K562 (cell line): Measurements from ENCODE around the gene UVRAG. TPM values are rescaled to one million over a fixed set of nuclear protein-coding genes. Genes with fewer than 3 reads are reported as not detected.

ENCODE experiments used
- ARNT ChIP-seq, 2 experiments: fragments of 450-650 bp; IDR thresholded peaks; 2 replicates each; pipeline ENCODE4 v1.6.1; 2016; ENCODE audit warnings: mild to moderate bottlenecking in 1 of 2
- GABPB2 ChIP-seq: fragments of 250-450 bp; sonication (Bioruptor Pico); conservative IDR thresholded peaks from 2 replicates; pipeline ENCODE4 v1.5.1; 2021; ENCODE audit warnings: mild to moderate bottlenecking
- MBD2 ChIP-seq: sonication (generic); IDR thresholded peaks from 2 replicates; pipeline ENCODE4 v1.6.1; 2016; ENCODE audit warnings: low read depth, borderline replicate concordance
- TEAD4 ChIP-seq, 2 experiments: sonication (generic) in 1 of 2; formaldehyde crosslinking in 1 of 2; IDR thresholded peaks; 2 replicates each; pipeline versions ENCODE4 v1.6.1 to v1.8.0; 2012 to 2022; ENCODE audit warnings: borderline replicate concordance in 1 of 2, inconsistent platforms in 1 of 2, low read length in 1 of 2, mild to moderate bottlenecking in 1 of 2, missing genetic modification reagents in 1 of 2
- ZNF75A ChIP-seq: fragments of 450-650 bp; formaldehyde crosslinking; IDR thresholded peaks from 2 replicates; pipeline ENCODE4 v1.4.0; 2020; ENCODE audit warnings: mild to moderate bottlenecking
- polyA plus RNA-seq, 8 experiments: library from polyadenylated mRNA; depleted of rRNA in 4 of 8; stranded (reverse) in 5 of 8; unstranded in 3 of 8; fragments of >200 nt; fragmentation: Nextera tagmentation in 2 of 8; fragmentation: Illumina TruSeq in 1 of 8; extraction: Ambion mirVana in 2 of 8; extraction: Trizol in 1 of 8; gene quantifications; 2 replicates each; pipeline versions ENCODE4 v1.2.1 to v1.2.3, GENCODE V29; 2011 to 2014; ENCODE audit warnings: inconsistent platforms in 1 of 8, missing spikeins in 1 of 8
- total RNA-seq, 7 experiments: library from RNA; depleted of rRNA in 6 of 7; stranded (reverse); fragments of >200 nt in 6 of 7; fragmentation: Illumina TruSeq in 2 of 7; extraction: Trizol in 2 of 7; gene quantifications; 2 replicates each; pipeline versions ENCODE4 v1.2.1 to v1.2.3, GENCODE V29; 2011 to 2021; ENCODE audit warnings: low replicate concordance in 1 of 7
- TF ChIP-seq, protein P1 (sequence below), 2 experiments: fragments of 450-650 bp; IDR thresholded peaks; 2 replicates each; pipeline ENCODE4 v1.6.1; 2016; ENCODE audit warnings: mild to moderate bottlenecking in 2 of 2, borderline replicate concordance in 1 of 2, low read depth in 1 of 2, moderate library complexity in 1 of 2
- TF ChIP-seq, protein P2 (sequence below): sonication (generic); formaldehyde crosslinking; IDR thresholded peaks from 2 replicates; pipeline ENCODE4 v1.8.0; 2023; ENCODE audit warnings: mild to moderate bottlenecking, missing genetic modification reagents
- TF ChIP-seq, protein P3 (sequence below), 2 experiments: fragments of 450-650 bp; conservative IDR thresholded peaks; 2 replicates each; pipeline ENCODE4 v1.6.1; 2017; ENCODE audit warnings: mild to moderate bottlenecking in 2 of 2, moderate library complexity in 2 of 2
- TF ChIP-seq, protein P4 (sequence below): fragments of 250-450 bp; sonication (Bioruptor Pico); IDR thresholded peaks from 2 replicates; pipeline ENCODE4 v1.8.0; 2022; ENCODE audit warnings: inconsistent platforms, mild to moderate bottlenecking, moderate library complexity, borderline replicate concordance

UVRAG gene
- total and polyA plus RNA-seq, 9 of the 15 experiments (the other 6 are each of a cell fraction or from before 2014, with no cell fraction given) = 3.1 to 17.8 (median 12.4) TPM

DNA sequence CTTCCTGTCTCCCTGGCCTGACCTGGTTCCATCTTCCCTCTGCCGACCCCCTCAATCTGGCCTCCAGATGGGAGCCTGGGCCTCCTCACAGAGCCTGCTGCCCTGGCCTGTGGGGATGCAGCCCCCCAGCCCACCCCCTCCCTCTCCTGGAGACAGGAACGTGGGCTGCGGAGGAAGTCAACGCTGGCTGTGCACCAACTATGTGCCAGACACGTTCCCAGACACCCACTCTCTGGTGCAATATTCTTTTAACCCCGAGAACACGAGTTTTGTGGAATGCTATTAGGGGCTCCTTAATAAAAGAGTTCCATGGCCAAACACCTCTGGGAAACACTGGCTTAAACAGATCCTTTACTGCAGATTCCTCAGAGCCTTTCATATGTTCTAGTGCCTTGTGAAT, 375.4 kb downstream of the UVRAG start (continued):
- TF ChIP-seq, protein P1, sequence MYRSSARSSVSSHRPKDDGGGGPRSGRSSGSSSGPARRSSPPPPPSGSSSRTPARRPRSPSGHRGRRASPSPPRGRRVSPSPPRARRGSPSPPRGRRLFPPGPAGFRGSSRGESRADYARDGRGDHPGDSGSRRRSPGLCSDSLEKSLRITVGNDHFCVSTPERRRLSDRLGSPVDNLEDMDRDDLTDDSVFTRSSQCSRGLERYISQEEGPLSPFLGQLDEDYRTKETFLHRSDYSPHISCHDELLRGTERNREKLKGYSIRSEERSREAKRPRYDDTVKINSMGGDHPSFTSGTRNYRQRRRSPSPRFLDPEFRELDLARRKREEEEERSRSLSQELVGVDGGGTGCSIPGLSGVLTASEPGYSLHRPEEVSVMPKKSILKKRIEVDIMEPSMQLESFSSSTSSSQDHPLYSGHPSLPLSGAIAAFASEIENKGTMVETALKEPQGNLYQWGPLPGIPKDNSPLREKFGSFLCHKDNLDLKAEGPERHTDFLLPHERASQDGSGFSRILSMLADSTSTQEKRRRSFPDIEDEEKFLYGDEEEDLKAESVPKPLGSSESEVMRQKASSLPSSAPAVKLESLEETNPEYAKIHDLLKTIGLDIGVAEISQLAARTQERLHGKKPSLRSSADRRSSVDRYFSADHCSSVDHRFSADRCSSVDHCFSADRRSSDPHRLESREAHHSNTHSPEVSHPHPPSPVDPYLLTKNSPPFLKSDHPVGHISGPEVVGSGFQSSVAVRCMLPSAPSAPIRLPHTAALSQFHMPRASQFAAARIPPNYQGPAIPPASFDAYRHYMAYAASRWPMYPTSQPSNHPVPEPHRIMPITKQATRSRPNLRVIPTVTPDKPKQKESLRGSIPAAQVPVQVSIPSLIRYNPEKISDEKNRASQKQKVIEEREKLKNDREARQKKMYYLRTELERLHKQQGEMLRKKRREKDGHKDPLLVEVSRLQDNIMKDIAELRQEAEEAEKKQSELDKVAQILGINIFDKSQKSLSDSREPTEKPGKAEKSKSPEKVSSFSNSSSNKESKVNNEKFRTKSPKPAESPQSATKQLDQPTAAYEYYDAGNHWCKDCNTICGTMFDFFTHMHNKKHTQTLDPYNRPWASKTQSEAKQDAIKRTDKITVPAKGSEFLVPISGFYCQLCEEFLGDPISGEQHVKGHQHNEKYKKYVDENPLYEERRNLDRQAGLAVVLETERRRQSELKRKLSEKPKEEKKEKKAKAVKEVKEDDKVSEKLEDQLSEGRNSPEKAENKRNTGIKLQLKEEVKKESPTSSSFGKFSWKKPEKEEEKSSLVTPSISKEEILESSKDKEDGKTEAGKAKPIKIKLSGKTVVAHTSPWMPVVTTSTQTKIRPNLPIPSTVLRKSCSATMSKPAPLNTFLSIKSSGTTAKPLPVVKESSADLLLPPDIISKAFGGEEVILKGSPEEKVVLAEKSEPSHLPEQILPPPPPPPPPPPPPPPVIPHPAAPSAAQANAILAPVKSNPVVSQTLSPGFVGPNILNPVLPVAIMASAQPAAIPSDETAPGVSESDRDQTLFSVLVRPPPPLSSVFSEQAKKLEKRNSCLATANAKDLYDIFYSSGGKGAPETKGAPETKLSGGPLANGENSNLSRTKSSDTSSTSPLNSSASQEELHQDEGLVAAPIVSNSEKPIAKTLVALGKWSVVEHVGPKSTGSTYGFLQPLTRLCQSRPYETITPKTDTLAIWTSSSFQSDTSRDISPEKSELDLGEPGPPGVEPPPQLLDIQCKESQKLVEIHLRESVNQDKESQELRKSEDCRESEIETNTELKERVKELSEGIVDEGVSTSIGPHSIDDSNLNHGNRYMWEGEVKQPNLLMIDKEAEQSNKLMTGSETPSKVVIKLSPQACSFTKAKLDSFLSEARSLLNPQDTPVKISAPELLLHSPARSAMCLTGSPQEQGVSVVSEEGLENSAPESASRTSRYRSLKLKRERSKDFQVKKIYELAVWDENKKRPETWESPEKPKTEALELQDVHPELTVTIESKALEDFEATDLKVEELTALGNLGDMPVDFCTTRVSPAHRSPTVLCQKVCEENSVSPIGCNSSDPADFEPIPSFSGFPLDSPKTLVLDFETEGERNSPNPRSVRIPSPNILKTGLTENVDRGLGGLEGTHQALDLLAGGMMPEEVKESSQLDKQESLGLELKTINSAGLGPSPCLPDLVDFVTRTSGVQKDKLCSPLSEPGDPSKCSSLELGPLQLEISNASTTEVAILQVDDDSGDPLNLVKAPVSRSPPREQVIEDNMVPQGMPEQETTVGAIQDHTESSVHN (IDR thresholded peaks at IDR 0.05; ENCODE audit: borderline replicate concordance in 1 of 2, low read depth in 1 of 2) = no peak
- no peak for TF ChIP-seq GABPB2 (CRISPR knock-in tag)
- no peak for TF ChIP-seq TEAD4 (IDR thresholded peaks at IDR 0.05; ENCODE audit: low read length)
- no peak for TF ChIP-seq TEAD4 (CRISPR knock-in tag; IDR thresholded peaks at IDR 0.05; ENCODE audit: borderline replicate concordance)
- TF ChIP-seq, protein P2, sequence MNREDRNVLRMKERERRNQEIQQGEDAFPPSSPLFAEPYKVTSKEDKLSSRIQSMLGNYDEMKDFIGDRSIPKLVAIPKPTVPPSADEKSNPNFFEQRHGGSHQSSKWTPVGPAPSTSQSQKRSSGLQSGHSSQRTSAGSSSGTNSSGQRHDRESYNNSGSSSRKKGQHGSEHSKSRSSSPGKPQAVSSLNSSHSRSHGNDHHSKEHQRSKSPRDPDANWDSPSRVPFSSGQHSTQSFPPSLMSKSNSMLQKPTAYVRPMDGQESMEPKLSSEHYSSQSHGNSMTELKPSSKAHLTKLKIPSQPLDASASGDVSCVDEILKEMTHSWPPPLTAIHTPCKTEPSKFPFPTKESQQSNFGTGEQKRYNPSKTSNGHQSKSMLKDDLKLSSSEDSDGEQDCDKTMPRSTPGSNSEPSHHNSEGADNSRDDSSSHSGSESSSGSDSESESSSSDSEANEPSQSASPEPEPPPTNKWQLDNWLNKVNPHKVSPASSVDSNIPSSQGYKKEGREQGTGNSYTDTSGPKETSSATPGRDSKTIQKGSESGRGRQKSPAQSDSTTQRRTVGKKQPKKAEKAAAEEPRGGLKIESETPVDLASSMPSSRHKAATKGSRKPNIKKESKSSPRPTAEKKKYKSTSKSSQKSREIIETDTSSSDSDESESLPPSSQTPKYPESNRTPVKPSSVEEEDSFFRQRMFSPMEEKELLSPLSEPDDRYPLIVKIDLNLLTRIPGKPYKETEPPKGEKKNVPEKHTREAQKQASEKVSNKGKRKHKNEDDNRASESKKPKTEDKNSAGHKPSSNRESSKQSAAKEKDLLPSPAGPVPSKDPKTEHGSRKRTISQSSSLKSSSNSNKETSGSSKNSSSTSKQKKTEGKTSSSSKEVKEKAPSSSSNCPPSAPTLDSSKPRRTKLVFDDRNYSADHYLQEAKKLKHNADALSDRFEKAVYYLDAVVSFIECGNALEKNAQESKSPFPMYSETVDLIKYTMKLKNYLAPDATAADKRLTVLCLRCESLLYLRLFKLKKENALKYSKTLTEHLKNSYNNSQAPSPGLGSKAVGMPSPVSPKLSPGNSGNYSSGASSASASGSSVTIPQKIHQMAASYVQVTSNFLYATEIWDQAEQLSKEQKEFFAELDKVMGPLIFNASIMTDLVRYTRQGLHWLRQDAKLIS = no peak
- TF ChIP-seq ARNT (IDR thresholded peaks at IDR 0.05) = no peak
- TF ChIP-seq ZNF75A = no peak
- TF ChIP-seq, protein P3, sequence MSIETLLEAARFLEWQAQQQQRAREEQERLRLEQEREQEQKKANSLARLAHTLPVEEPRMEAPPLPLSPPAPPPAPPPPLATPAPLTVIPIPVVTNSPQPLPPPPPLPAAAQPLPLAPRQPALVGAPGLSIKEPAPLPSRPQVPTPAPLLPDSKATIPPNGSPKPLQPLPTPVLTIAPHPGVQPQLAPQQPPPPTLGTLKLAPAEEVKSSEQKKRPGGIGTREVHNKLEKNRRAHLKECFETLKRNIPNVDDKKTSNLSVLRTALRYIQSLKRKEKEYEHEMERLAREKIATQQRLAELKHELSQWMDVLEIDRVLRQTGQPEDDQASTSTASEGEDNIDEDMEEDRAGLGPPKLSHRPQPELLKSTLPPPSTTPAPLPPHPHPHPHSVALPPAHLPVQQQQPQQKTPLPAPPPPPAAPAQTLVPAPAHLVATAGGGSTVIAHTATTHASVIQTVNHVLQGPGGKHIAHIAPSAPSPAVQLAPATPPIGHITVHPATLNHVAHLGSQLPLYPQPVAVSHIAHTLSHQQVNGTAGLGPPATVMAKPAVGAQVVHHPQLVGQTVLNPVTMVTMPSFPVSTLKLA (conservative IDR thresholded peaks at IDR 0.05) = no peak
- no peak for TF ChIP-seq MBD2
- TF ChIP-seq, protein P4, sequence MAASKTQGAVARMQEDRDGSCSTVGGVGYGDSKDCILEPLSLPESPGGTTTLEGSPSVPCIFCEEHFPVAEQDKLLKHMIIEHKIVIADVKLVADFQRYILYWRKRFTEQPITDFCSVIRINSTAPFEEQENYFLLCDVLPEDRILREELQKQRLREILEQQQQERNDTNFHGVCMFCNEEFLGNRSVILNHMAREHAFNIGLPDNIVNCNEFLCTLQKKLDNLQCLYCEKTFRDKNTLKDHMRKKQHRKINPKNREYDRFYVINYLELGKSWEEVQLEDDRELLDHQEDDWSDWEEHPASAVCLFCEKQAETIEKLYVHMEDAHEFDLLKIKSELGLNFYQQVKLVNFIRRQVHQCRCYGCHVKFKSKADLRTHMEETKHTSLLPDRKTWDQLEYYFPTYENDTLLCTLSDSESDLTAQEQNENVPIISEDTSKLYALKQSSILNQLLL (CRISPR knock-in tag) = no peak
